Erythroblast (primary cell): ENCODE measurements around the gene PDE6H.

Source experiments
- GATA1 ChIP-seq: IDR thresholded peaks from 2 replicates; pipeline ENCODE4 v1.6.1; 2011; ENCODE audit warnings: low read depth, mild to moderate bottlenecking, control low read depth, low read length, moderate library complexity
- POLR2A ChIP-seq: IDR thresholded peaks from 2 replicates; pipeline ENCODE4 v1.6.1; 2011; ENCODE audit warnings: mild to moderate bottlenecking, low read length

- TF ChIP-seq POLR2A: no peak
- no peak for TF ChIP-seq GATA1
These were observed 16.6 kb upstream of the PDE6H start for GRCh38 chr12:14956024-14956891.
